Loucy (cell line): ENCODE results near the gene VSTM5.

ENCODE experiments used
- H2AFZ ChIP-seq: fragments of 200-600 bp; sonication (generic); 2 replicates; pipeline ENCODE4 v1.6.0; 2016; ENCODE audit warnings: antibody characterized with exemption, mild to moderate bottlenecking, low read length, moderate library complexity
- H3F3A ChIP-seq: fragments of 200-600 bp; 2 replicates; pipeline ENCODE4 v1.6.0; 2016; ENCODE audit warnings: antibody characterized with exemption, low read depth, mild to moderate bottlenecking
- H3K27me3 ChIP-seq: fragments of 200-600 bp; sonication (generic); 2 replicates; pipeline ENCODE4 v1.6.1; 2014; ENCODE audit warnings: low read length, mild to moderate bottlenecking; ENCODE audit not compliant: insufficient read depth, poor library complexity, severe bottlenecking
- H3K36me3 ChIP-seq: fragments of 200-600 bp; sonication (generic); 2 replicates; pipeline ENCODE4 v1.6.1; 2016; ENCODE audit warnings: low read length; ENCODE audit not compliant: insufficient read depth
- H3K4me1 ChIP-seq: fragments of 200-600 bp; sonication (generic); 2 replicates; pipeline ENCODE4 v1.5.1; 2014; ENCODE audit warnings: low read length, mild to moderate bottlenecking; ENCODE audit not compliant: insufficient read depth, poor library complexity, severe bottlenecking
- H3K4me2 ChIP-seq: fragments of 200-600 bp; sonication (generic); 2 replicates; pipeline ENCODE4 v1.6.0; 2014; ENCODE audit warnings: antibody characterized with exemption, low read length, low read depth, mild to moderate bottlenecking; ENCODE audit not compliant: poor library complexity, severe bottlenecking
- H3K4me3 ChIP-seq: fragments of 200-600 bp; sonication (generic); 2 replicates; pipeline ENCODE4 v1.5.1; 2014; ENCODE audit warnings: low read length, mild to moderate bottlenecking, mixed read lengths; ENCODE audit not compliant: poor library complexity, severe bottlenecking
- H3K79me2 ChIP-seq: fragments of 200-600 bp; sonication (generic); 2 replicates; pipeline ENCODE4 v1.6.1; 2014; ENCODE audit warnings: low read length; ENCODE audit not compliant: insufficient read depth
- H3K9ac ChIP-seq: fragments of 200-600 bp; sonication (generic); 2 replicates; pipeline ENCODE4 v1.6.0; 2014; ENCODE audit warnings: mild to moderate bottlenecking, low read depth, low read length, moderate library complexity; ENCODE audit not compliant: poor library complexity, severe bottlenecking
- H3K9me2 ChIP-seq: fragments of 200-600 bp; sonication (generic); replicated peaks from 2 replicates; pipeline ENCODE4 v1.6.1; 2016; ENCODE audit warnings: low read depth, low read length, mixed read lengths
- H3K9me3 ChIP-seq: fragments of 200-600 bp; sonication (generic); 2 replicates; pipeline ENCODE4 v1.6.1; 2014; ENCODE audit warnings: mild to moderate bottlenecking, antibody characterized with exemption, low read length, low read depth; ENCODE audit not compliant: insufficient read depth
- H4K20me1 ChIP-seq: fragments of 200-600 bp; sonication (generic); 2 replicates; pipeline ENCODE4 v1.6.0; 2014; ENCODE audit warnings: antibody characterized with exemption, low read length, mild to moderate bottlenecking; ENCODE audit not compliant: insufficient read depth, poor library complexity, severe bottlenecking
- CTCF ChIP-seq: fragments of 200-600 bp; sonication (generic); conservative IDR thresholded peaks from 2 replicates; pipeline ENCODE4 v1.5.1; 2014; ENCODE audit warnings: mild to moderate bottlenecking, antibody characterized with exemption, low read length
- EZH2phosphoT487 ChIP-seq: fragments of 200-600 bp; IDR thresholded peaks from 2 replicates; pipeline ENCODE4 v1.6.1; 2018; ENCODE audit warnings: antibody characterized with exemption, mild to moderate bottlenecking, moderate library complexity, borderline replicate concordance

The VSTM5 gene

DNA sequence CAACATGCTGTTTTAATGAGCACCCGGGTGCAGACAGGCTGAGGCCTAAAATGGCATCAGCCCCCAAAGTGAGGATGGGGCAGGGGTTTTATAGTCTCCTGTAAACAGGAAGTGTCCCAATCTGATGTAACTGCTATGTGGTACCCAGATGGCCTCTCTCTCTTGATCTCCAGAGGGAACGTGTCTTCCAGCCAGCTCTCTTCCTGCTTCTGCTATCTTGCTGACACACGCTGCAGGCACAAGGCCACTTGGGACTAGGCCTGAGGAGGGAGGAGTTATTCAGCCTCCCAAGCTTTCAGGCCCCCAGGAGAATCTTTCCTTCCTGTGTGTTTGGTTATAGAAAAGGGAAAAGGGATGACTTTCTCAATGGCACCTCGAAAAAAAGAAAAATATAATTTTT lies 11.4 kb upstream of the VSTM5 start:
- TF ChIP-seq CTCF (no peak), EZH2phosphoT487 (no peak)
- Histone ChIP-seq H3K79me2 (no peaks in the 10 kb centered on the region), H3K4me2 (no peak overlapping the region), H3K9ac (no peak overlapping the region), H2AFZ (no peak overlapping the region), H3K9me3 (no peaks in the 10 kb centered on the region), H3K4me1 (no peaks in the 10 kb centered on the region), H4K20me1 (no peaks in the 10 kb centered on the region), H3K27me3 (no peaks in the 10 kb centered on the region), H3F3A (no peaks in the 10 kb centered on the region), H3K4me3 (no peak overlapping the region), H3K9me2 (no peaks in the 10 kb centered on the region), H3K36me3 (no peaks in the 10 kb centered on the region)

DNA sequence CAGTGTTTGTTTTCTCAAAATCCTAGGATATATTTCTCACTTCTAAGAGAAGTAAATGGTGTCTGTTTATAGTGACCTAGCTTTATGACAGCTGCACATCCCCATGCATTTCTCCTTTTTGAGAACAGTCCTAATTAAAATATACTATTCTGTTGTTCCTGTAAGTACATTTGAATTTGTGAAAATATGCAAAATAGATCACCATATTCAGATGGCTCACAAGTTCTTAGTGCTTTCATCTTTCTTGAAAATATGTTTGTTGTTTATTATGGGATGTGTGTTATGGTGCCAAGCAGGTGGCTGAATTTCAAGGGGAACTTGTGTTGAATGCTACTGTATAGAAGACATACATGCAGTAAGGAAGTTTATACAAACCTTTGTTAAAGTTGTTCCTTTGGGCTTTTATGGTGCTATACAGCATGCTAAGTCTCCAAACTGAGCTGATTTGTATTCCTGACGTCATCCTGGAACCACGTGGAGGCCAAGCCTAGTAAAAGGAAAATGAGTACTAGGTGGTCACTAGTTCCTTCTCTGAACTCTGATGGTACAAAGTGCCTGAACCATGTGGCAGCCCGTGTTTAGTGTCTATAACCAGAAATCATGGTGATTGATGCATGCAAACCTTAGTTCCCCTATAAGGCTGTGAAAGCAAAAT lies 7.8 kb upstream of the VSTM5 start:
- Histone ChIP-seq H3F3A (no peaks in the 10 kb centered on the region), H3K9ac (no peak overlapping the region), H3K27me3 (no peaks in the 10 kb centered on the region), H3K4me1 (no peaks in the 10 kb centered on the region), H3K36me3 (no peaks in the 10 kb centered on the region), H3K9me3 (no peaks in the 10 kb centered on the region), H2AFZ (no peak overlapping the region), H4K20me1 (no peaks in the 10 kb centered on the region), H3K4me3 (no peak overlapping the region), H3K79me2 (no peaks in the 10 kb centered on the region), H3K9me2 (no peaks in the 10 kb centered on the region), H3K4me2 (no peak overlapping the region)
- no peak for TF ChIP-seq CTCF
- TF ChIP-seq EZH2phosphoT487 = no peak

GRCh38 chr11:93857413-93858120 lies 7.1 kb upstream of the VSTM5 start:
- Histone ChIP-seq H3K4me3 (no peak overlapping the region), H3K4me2 (no peak overlapping the region), H3K27me3 (no peaks in the 10 kb centered on the region), H3K4me1 (no peaks in the 10 kb centered on the region), H3K9me2 (no peaks in the 10 kb centered on the region), H3K9me3 (no peaks in the 10 kb centered on the region), H2AFZ (no peak overlapping the region), H3F3A (no peaks in the 10 kb centered on the region), H3K9ac (no peak overlapping the region), H3K36me3 (no peaks in the 10 kb centered on the region), H3K79me2 (no peaks in the 10 kb centered on the region), H4K20me1 (no peaks in the 10 kb centered on the region)
- no peak for TF ChIP-seq EZH2phosphoT487
- TF ChIP-seq CTCF = no peak
